ENCODE results near the gene NPC2. TPM values are rescaled to one million over a fixed set of nuclear protein-coding genes. Genes with fewer than 3 reads are reported as not detected.
A peak's percentile ranks its signal among the peaks of the same experiment; 100 is the strongest.

The NPC2 gene
- total and polyA plus RNA-seq, 11 donors = 69.4 to 374 (median 135) TPM

DNA sequence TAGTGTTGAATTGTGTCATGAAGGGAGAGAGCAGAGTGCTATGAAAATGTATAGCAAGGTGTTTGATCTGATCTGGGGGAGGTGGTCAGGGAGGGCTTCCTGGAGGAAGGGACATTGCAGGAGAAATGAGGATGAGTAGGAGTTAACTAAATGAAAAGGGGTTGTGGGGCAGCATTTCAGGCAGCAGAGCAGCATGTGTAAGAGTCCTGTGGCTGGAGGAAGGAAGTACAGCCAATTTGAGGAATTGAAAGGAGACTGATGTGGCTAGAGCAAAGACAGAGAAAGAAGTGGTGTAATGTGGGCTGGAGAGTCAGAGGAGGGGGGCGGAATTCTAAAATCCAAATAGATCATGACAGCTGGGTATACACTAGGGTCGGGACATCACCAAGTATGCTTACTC, 20.5 kb downstream of the NPC2 start:
- no peaks in the 10 kb centered on the region for H3K9me3 ChIP-seq
- intact Hi-C loops (cut with DNase I) = no loop called here
- ATAC-seq = no peak
- WGBS, 4 donors = 86 to 99% (median 90%) methylated on average over 2 of the region's 2 CpGs
- peaks cover 0 to 67% (median 16%) of the 10 kb centered on the region in 9 donors for H3K36me3 ChIP-seq
- H3K4me3 ChIP-seq = no peak overlapping the region
- no peak for DNase-seq
- no peak overlapping the region for H3K27ac ChIP-seq
- H3K4me1 ChIP-seq = peaks cover 0 to 24% (median 6%) of the 10 kb centered on the region in 12 donors
- no peaks in the 10 kb centered on the region for H3K27me3 ChIP-seq
- TF ChIP-seq, protein P1, sequence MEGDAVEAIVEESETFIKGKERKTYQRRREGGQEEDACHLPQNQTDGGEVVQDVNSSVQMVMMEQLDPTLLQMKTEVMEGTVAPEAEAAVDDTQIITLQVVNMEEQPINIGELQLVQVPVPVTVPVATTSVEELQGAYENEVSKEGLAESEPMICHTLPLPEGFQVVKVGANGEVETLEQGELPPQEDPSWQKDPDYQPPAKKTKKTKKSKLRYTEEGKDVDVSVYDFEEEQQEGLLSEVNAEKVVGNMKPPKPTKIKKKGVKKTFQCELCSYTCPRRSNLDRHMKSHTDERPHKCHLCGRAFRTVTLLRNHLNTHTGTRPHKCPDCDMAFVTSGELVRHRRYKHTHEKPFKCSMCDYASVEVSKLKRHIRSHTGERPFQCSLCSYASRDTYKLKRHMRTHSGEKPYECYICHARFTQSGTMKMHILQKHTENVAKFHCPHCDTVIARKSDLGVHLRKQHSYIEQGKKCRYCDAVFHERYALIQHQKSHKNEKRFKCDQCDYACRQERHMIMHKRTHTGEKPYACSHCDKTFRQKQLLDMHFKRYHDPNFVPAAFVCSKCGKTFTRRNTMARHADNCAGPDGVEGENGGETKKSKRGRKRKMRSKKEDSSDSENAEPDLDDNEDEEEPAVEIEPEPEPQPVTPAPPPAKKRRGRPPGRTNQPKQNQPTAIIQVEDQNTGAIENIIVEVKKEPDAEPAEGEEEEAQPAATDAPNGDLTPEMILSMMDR (IDR thresholded peaks at IDR 0.05) = no peak
- TF ChIP-seq POLR2A (IDR thresholded peaks at IDR 0.05) = no peak

DNA sequence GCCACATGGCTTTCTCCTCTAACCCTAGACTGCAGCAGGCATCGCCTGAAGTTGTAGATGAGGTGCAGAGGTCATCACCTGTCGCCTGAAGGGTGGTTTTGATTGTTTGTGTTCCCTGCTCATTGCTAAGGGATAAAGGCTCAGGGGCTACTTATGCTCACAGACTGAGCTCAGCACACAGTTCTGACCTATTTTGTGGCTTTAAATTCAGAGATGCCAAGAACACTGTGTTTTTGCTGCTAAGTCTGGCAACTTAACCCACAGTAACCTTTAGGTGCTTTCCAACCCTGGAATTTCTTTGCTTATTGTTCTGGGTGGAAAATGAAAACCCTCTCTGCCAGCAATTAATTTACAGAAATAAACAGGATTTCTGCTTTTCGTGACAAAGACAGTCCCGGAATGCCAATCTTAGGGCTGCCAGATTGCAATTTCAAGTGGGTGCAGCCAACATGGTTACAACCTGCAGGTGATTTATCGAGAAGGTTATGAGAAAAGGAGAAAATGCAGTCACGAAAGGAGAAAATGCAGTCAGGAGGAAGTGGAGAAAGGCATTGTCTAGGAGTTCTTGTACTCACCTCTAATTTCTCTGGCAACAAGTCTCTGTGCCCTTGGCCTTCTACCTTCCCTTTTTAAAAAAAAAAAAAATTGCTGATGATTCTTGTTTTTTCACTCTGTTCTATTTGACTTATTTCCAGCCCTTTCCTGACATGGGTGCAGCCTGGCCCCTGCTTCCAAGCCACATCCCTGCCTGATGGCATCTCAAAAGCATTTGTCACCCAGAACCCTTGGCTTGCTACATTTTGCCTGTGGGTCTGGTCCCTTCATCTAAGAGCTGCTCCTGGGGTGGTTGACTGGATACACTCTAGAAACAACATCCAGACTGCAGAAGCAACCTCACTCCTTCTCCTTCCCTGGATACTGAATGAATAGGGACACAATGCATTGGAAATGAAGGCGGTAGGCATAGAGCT, 23.3 kb downstream of the NPC2 start:
- Histone ChIP-seq H3K36me3 (peaks cover 0 to 41% (median 15%) of the 10 kb centered on the region in 9 donors), H3K4me1 (peaks cover 0 to 10% (median 0%) of the 10 kb centered on the region in 12 donors), H3K27ac (peak overlapping the region in 1 of 12 donors; percentile 18), H3K4me3 (no peak overlapping the region), H3K27me3 (no peaks in the 10 kb centered on the region), H3K9me3 (no peaks in the 10 kb centered on the region)
- TF ChIP-seq, protein P1 (IDR thresholded peaks at IDR 0.05) = no peak
- ATAC-seq (peak in 1 of 4 donors; percentile 22), DNase-seq (no peak)
- intact Hi-C loops (cut with DNase I) = loop anchor here in 1 of 10 donors (5.0 kb wide), 1 partner anchor 88 kb away; no protein-coding TSS in a partner anchor
- 69 to 83% (median 74%) methylated on average over 7 of the region's 7 CpGs for WGBS, 4 donors

DNA sequence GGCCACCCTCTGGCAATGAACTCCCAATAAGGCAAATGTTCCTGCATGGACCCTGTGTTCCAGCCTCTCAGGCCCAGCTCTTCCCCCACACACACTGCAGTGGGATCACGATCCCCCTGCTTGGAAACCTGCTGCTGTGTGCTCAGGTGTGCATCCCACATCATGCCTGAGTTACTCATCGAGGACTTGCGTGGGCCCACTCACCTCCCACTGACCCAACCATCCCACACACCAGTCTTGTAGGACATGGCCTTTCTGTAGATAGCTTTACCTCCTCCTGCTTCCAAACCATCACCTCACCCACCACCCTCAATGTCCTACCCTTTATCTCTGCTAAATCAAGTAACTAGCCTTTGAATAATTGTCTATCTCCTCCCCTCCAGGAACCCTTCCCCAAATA, 24.6 kb downstream of the NPC2 start:
- ATAC-seq (no peak), DNase-seq (no peak)
- TF ChIP-seq, protein P1 (IDR thresholded peaks at IDR 0.05) = no peak
- no peak for TF ChIP-seq POLR2A (IDR thresholded peaks at IDR 0.05)
- Histone ChIP-seq H3K4me3 (no peak overlapping the region), H3K9me3 (no peaks in the 10 kb centered on the region), H3K27me3 (no peaks in the 10 kb centered on the region), H3K4me1 (peaks cover 0 to 9% (median 0%) of the 10 kb centered on the region in 12 donors), H3K36me3 (peaks cover 0 to 28% (median 5%) of the 10 kb centered on the region in 9 donors), H3K27ac (no peak overlapping the region)
- intact Hi-C loops (cut with DNase I) = loop anchor here in 1 of 10 donors (5.0 kb wide), 1 partner anchor 86 kb away; no protein-coding TSS in a partner anchor
- WGBS, 4 donors = 93 to 99% (median 98%) methylated on average over 3 of the region's 3 CpGs

DNA sequence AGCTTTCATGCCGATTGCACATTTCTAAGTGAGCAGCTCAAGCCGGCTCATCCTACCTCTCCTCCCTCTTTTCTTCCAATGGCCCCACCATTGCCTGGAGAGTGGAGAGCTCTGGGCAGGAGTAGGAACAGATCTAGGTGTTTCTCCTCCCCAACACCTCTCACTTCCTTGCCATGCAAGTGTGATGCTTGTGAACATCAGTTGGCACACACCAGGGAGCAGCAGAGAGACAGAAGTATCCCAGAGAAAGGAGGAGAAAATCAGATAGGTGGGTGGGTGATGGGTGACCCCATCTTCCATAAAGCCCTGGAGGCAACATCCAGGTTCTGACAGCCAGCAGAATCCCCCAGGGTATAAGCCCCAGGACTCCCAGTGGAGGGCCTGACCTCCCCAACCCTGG, 27.8 kb downstream of the NPC2 start:
- TF ChIP-seq, protein P1 (IDR thresholded peaks at IDR 0.05) = no peak
- TF ChIP-seq POLR2A (IDR thresholded peaks at IDR 0.05) = no peak
- intact Hi-C loops (cut with DNase I) = loop anchor here in 1 of 10 donors (5.0 kb wide), 1 partner anchor 83 kb away; no protein-coding TSS in a partner anchor
- 86 to 94% (median 92%) methylated on average over 2 of the region's 2 CpGs for WGBS, 4 donors

More for the DNA sequence above, 27.8 kb downstream of the NPC2 start:
- no peak for DNase-seq
- Histone ChIP-seq H3K36me3 (peaks cover 0 to 3% (median 0%) of the 10 kb centered on the region in 9 donors), H3K4me3 (no peak overlapping the region), H3K4me1 (peaks cover 0 to 6% (median 0%) of the 10 kb centered on the region in 12 donors), H3K27me3 (no peaks in the 10 kb centered on the region), H3K9me3 (no peaks in the 10 kb centered on the region), H3K27ac (no peak overlapping the region)
- no peak for ATAC-seq
